HCT116 (cell line): ENCODE results near the gene CCDC63. TPM values are rescaled to one million over a fixed set of nuclear protein-coding genes. Genes with fewer than 3 reads are reported as not detected.
A peak's percentile ranks its signal among the peaks of the same experiment; 100 is the strongest.

Source experiments
- ATAC-seq: fragments of 200-7000 bp; cut with Tn5 transposase; 2 replicates; pipeline ENCODE4 v1.9.1; 2020; ENCODE audit warnings: mild to moderate bottlenecking, moderate library complexity
- BruUV-seq: library from RNA; stranded (reverse); fragments of 400-500 nt; replicated peaks from 2 replicates; lab custom pipeline; 2021; lab: Mats Ljungman, UMichigan
- CTCF ChIA-PET: fragments of 300-600 bp; sonication (Branson Sonifier 250); formaldehyde crosslinking; loops from one replicate; lab custom pipeline; 2021; ENCODE audit warnings: antibody characterized with exemption; lab: Charles Lee
- POLR2A ChIA-PET: fragments of 300-600, 350-600 bp; sonication (Branson Sonifier 250); formaldehyde crosslinking; loops from one replicate; lab custom pipeline; 2021; ENCODE audit warnings: antibody characterized with exemption; lab: Charles Lee
- RAD21 ChIA-PET, 2 experiments: fragments of 300-600 bp; sonication (Branson Sonifier 250); formaldehyde crosslinking; loops; one replicate each; lab custom pipeline; 2023; ENCODE audit warnings: low total read pairs in 2 of 2; ENCODE audit not compliant: uncharacterized antibody in 2 of 2, unreplicated experiment in 2 of 2, low non-redundant PET in 1 of 2; lab: Charles Lee
- DNase-seq: peaks from one replicate; pipeline ENCODE4 v3.0.0-alpha.2; 2010; ENCODE audit warnings: low read depth, low spot score
- H2AFZ ChIP-seq: fragments of 200-600 bp; shearing (Covaris generic), sonication (generic); 2 replicates; pipeline ENCODE4 v1.6.1; 2017; ENCODE audit warnings: low read depth, mixed run types, mixed read lengths, antibody characterized with exemption, low read length; ENCODE audit not compliant: poor library complexity, severe bottlenecking
- H3K27ac ChIP-seq: 2 replicates; pipeline ENCODE4 v1.5.1; 2012; ENCODE audit warnings: low read depth, low read length
- H3K27me3 ChIP-seq: fragments of 200-600 bp; sonication (generic); 2 replicates; pipeline ENCODE4 v1.6.1; 2016; ENCODE audit warnings: mixed run types, low read length, mixed read lengths; ENCODE audit not compliant: insufficient read depth
- H3K36me3 ChIP-seq, 2 experiments: fragments of 200-500 bp in 1 of 2; fragments of 200-600 bp in 1 of 2; sonication (Bioruptor generic) in 1 of 2; sonication (generic) in 1 of 2; 2 replicates each; pipeline versions ENCODE4 v1.5.1 to v1.6.1; 2014 to 2016; ENCODE audit warnings: low read length in 2 of 2, inconsistent platforms in 1 of 2, mixed read lengths in 1 of 2, mixed run types in 1 of 2; ENCODE audit not compliant: insufficient read depth in 2 of 2, control insufficient read depth in 1 of 2
- H3K4me1 ChIP-seq, 2 experiments: fragments of 200-600 bp in 1 of 2; sonication (generic) in 1 of 2; 2 replicates each; pipeline versions ENCODE4 v1.5.1 to v1.6.1; 2012 to 2017; ENCODE audit warnings: low read length in 2 of 2, inconsistent platforms in 1 of 2, mild to moderate bottlenecking in 1 of 2, mixed read lengths in 1 of 2, mixed run types in 1 of 2, moderate library complexity in 1 of 2; ENCODE audit not compliant: insufficient read depth in 2 of 2, control insufficient read depth in 1 of 2
- H3K4me2 ChIP-seq: fragments of 200-600 bp; sonication (generic); 2 replicates; pipeline ENCODE4 v1.6.1; 2017; ENCODE audit warnings: mixed run types, low read length, mixed read lengths
- H3K4me3 ChIP-seq, 2 experiments: fragments of 200-600 bp in 1 of 2; sonication (generic) in 1 of 2; replicated peaks in 1 of 2; 2 replicates each; pipeline ENCODE4 v1.5.1; 2011 to 2016; ENCODE audit warnings: low read length in 2 of 2, control low read depth in 1 of 2, low read depth in 1 of 2, mild to moderate bottlenecking in 1 of 2, mixed read lengths in 1 of 2, mixed run types in 1 of 2
- H3K79me2 ChIP-seq: fragments of 200-600 bp; sonication (generic); 2 replicates; pipeline ENCODE4 v1.6.1; 2017; ENCODE audit warnings: mild to moderate bottlenecking, mixed run types, low read length, moderate library complexity, mixed read lengths; ENCODE audit not compliant: insufficient read depth
- H3K9ac ChIP-seq: fragments of 200-600 bp; sonication (generic); 2 replicates; pipeline ENCODE4 v1.6.1; 2016; ENCODE audit warnings: low read length, mixed read lengths
- H3K9me2 ChIP-seq: fragments of 200-600 bp; sonication (generic), shearing (Covaris generic); 2 replicates; pipeline ENCODE4 v1.6.1; 2017; ENCODE audit warnings: mixed run types, mild to moderate bottlenecking, moderate library complexity; ENCODE audit not compliant: insufficient read depth
- H3K9me3 ChIP-seq, 2 experiments: fragments of 200-500 bp in 1 of 2; fragments of 200-600 bp in 1 of 2; sonication (Bioruptor generic) in 1 of 2; sonication (generic) in 1 of 2; 2 replicates each; pipeline ENCODE4 v1.6.1; 2014 to 2017; ENCODE audit warnings: low read length in 2 of 2, mixed read lengths in 2 of 2, inconsistent platforms in 1 of 2, low read depth in 1 of 2, mild to moderate bottlenecking in 1 of 2, mixed run types in 1 of 2, moderate library complexity in 1 of 2; ENCODE audit not compliant: control insufficient read depth in 1 of 2, insufficient read depth in 1 of 2
- H4K20me1 ChIP-seq: fragments of 200-600 bp; sonication (generic), shearing (Covaris generic); 2 replicates; pipeline ENCODE4 v1.6.1; 2017; ENCODE audit warnings: mixed run types, mild to moderate bottlenecking, moderate library complexity; ENCODE audit not compliant: insufficient read depth
- ATF3 ChIP-seq: IDR thresholded peaks from 2 replicates; pipeline ENCODE4 v1.6.1; 2012
- CBX3 ChIP-seq: IDR thresholded peaks from 2 replicates; pipeline ENCODE4 v1.6.1; 2012; ENCODE audit warnings: low read depth
- CEBPB ChIP-seq: IDR thresholded peaks from 2 replicates; pipeline ENCODE4 v1.6.1; 2012; ENCODE audit warnings: low read depth
- EGR1 ChIP-seq: IDR thresholded peaks from 2 replicates; pipeline ENCODE4 v1.6.1; 2012; ENCODE audit warnings: low read depth
- ELF1 ChIP-seq: IDR thresholded peaks from 2 replicates; pipeline ENCODE4 v1.6.1; 2012; ENCODE audit warnings: low read depth, borderline replicate concordance
- EZH2 ChIP-seq: fragments of 200-600 bp; sonication (generic); IDR thresholded peaks from 2 replicates; pipeline ENCODE4 v1.6.1; 2017; ENCODE audit warnings: antibody characterized with exemption, mixed run types
- EZH2phosphoT487 ChIP-seq: fragments of 200-600 bp; IDR thresholded peaks from 2 replicates; pipeline ENCODE4 v1.6.1; 2018; ENCODE audit warnings: antibody characterized with exemption, borderline replicate concordance
- JUND ChIP-seq: IDR thresholded peaks from 2 replicates; pipeline ENCODE4 v1.6.1; 2012
- POLR2AphosphoS5 ChIP-seq: IDR thresholded peaks from 2 replicates; pipeline ENCODE4 v1.6.1; 2011; ENCODE audit warnings: mild to moderate bottlenecking, low read depth, low read length, moderate library complexity
- RAD21 ChIP-seq: IDR thresholded peaks from 2 replicates; pipeline ENCODE4 v1.6.1; 2012; ENCODE audit warnings: low read depth, mild to moderate bottlenecking
- SIN3A ChIP-seq: IDR thresholded peaks from 2 replicates; pipeline ENCODE4 v1.6.1; 2012; ENCODE audit warnings: low read depth
- SP1 ChIP-seq: IDR thresholded peaks from 2 replicates; pipeline ENCODE4 v1.6.1; 2012; ENCODE audit warnings: low read depth
- TCF7L2 ChIP-seq: IDR thresholded peaks from 2 replicates; pipeline ENCODE4 v1.7.0; 2011; ENCODE audit warnings: borderline replicate concordance, inconsistent platforms; ENCODE audit not compliant: insufficient read depth, insufficient read length; ENCODE audit errors: extremely low read depth
- YY1 ChIP-seq: IDR thresholded peaks from 2 replicates; pipeline ENCODE4 v1.6.1; 2011; ENCODE audit warnings: low read length, low read depth, moderate library complexity, mild to moderate bottlenecking; ENCODE audit not compliant: insufficient replicate concordance; ENCODE audit errors: extremely low read depth
- ZBTB33 ChIP-seq: IDR thresholded peaks from 2 replicates; pipeline ENCODE4 v1.6.1; 2011; ENCODE audit warnings: mild to moderate bottlenecking, low read length, moderate library complexity; ENCODE audit not compliant: insufficient replicate concordance; ENCODE audit errors: extremely low read depth
- ZNF274 ChIP-seq: fragments of 200-500 bp; sonication (Bioruptor generic); IDR thresholded peaks from 2 replicates; pipeline ENCODE4 v1.6.1; 2014; ENCODE audit warnings: mild to moderate bottlenecking, low read depth, low read length, inconsistent platforms
- intact Hi-C: fragments of 100-400 bp; cut with micrococcal nuclease; formaldehyde crosslinking; loops from 2 replicates; pipeline ENCODE4 v1.10.0; 2022
- total RNA-seq: library from RNA; stranded (reverse); gene quantifications from one replicate; pipeline ENCODE4 v1.2.1, GENCODE V29; 2021; ENCODE audit not compliant: unreplicated experiment
- TF ChIP-seq, protein P1 (sequence below): IDR thresholded peaks from 2 replicates; pipeline ENCODE4 v1.6.1; 2012; ENCODE audit warnings: low read depth

CCDC63 gene
- total RNA-seq, 1 experiment from 2014 or later: 0.47 TPM

DNA sequence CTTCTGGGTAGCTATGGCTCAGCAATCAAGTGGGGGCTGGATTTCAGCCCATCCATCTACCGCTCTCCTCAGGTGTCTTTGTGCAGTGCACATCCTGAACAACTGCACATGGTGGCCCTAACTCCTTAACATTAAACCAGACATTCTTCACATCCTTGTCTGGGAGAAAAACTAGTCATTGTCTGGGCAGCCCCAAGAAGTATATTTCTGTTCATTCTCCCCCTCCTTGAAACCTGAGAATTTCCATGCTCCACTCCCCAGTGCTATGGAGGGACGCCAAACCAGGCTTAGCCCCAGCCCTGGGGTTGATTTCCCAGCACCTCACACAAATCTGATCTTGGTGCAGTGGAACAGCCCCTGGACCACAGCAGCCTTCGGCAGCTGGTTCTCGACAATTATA lies 60.2 kb downstream of the CCDC63 start:
- H3K27me3 ChIP-seq: no peaks in the 10 kb centered on the region
- peaks cover 0 to 4% of the 10 kb centered on the region in 2 experiments; a peak in 1 of 4 replicates for H3K4me1 ChIP-seq
- no peaks in the 10 kb centered on the region for H3K36me3 ChIP-seq
- no TSS peak for BruUV-seq
- H3K9me2 ChIP-seq: no peaks in the 10 kb centered on the region
- CTCF ChIA-PET: interaction anchor here (0.8 kb wide), 1 partner anchor 12 kb away, joined by 3 read pairs; no protein-coding TSS in a partner anchor
- H3K27ac ChIP-seq: no peak overlapping the region
- RAD21 ChIA-PET: no interaction called here
- H3K9ac ChIP-seq: no peak overlapping the region
- H3K4me2 ChIP-seq: no peak overlapping the region
- H3K9me3 ChIP-seq: no peaks in the 10 kb centered on the region
- DNase-seq: no peak
- intact Hi-C loops: no loop called here
- no peak overlapping the region for H2AFZ ChIP-seq
- TF ChIP-seq RAD21: no peak
- no peak for TF ChIP-seq ZBTB33
- TF ChIP-seq, protein P1, sequence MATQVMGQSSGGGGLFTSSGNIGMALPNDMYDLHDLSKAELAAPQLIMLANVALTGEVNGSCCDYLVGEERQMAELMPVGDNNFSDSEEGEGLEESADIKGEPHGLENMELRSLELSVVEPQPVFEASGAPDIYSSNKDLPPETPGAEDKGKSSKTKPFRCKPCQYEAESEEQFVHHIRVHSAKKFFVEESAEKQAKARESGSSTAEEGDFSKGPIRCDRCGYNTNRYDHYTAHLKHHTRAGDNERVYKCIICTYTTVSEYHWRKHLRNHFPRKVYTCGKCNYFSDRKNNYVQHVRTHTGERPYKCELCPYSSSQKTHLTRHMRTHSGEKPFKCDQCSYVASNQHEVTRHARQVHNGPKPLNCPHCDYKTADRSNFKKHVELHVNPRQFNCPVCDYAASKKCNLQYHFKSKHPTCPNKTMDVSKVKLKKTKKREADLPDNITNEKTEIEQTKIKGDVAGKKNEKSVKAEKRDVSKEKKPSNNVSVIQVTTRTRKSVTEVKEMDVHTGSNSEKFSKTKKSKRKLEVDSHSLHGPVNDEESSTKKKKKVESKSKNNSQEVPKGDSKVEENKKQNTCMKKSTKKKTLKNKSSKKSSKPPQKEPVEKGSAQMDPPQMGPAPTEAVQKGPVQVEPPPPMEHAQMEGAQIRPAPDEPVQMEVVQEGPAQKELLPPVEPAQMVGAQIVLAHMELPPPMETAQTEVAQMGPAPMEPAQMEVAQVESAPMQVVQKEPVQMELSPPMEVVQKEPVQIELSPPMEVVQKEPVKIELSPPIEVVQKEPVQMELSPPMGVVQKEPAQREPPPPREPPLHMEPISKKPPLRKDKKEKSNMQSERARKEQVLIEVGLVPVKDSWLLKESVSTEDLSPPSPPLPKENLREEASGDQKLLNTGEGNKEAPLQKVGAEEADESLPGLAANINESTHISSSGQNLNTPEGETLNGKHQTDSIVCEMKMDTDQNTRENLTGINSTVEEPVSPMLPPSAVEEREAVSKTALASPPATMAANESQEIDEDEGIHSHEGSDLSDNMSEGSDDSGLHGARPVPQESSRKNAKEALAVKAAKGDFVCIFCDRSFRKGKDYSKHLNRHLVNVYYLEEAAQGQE: no peak
- TF ChIP-seq POLR2AphosphoS5: no peak
- no peak for TF ChIP-seq EZH2phosphoT487
- no peak for TF ChIP-seq SP1
- no peak for TF ChIP-seq TCF7L2
- no peak for TF ChIP-seq CEBPB
- TF ChIP-seq SIN3A: no peak
- no peak for TF ChIP-seq CBX3
- no peak for TF ChIP-seq EGR1
- TF ChIP-seq EZH2: no peak
- no peak for TF ChIP-seq ELF1
- TF ChIP-seq ATF3: no peak
- TF ChIP-seq YY1: no peak
- TF ChIP-seq ZNF274: no peak
- no peak for TF ChIP-seq JUND
- peak; percentile 20; the same call in 1 of the 2 replicates for ATAC-seq
- no peaks in the 10 kb centered on the region for H4K20me1 ChIP-seq
- POLR2A ChIA-PET: no interaction called here
- no peaks in the 10 kb centered on the region for H3K79me2 ChIP-seq
- no peak overlapping the region for H3K4me3 ChIP-seq
